WTC11 (cell line): Measurements from ENCODE around the gene ANO7. TPM values are rescaled to one million over a fixed set of nuclear protein-coding genes. Genes with fewer than 3 reads are reported as not detected.
A peak's percentile ranks its signal among the peaks of the same experiment; 100 is the strongest.

ENCODE experiments used
- ATAC-seq: fragments of 200-7000 bp; cut with Tn5 transposase; 2 replicates; pipeline ENCODE4 v1.10.0; 2021; ENCODE audit warnings: mild to moderate bottlenecking, moderate library complexity
- CTCF ChIA-PET: fragments of 300-600 bp; sonication (Branson Sonifier 250); formaldehyde crosslinking; loops from one replicate; lab custom pipeline; 2021; ENCODE audit warnings: antibody characterized with exemption; lab: Charles Lee
- POLR2A ChIA-PET: fragments of 350-600 bp; sonication (Branson Sonifier 250); formaldehyde crosslinking; loops from one replicate; lab custom pipeline; 2021; ENCODE audit warnings: antibody characterized with exemption; lab: Charles Lee
- DNase-seq: peaks from one replicate; pipeline ENCODE4 v3.0.0; 2021; ENCODE audit warnings: low spot score
- H3K27ac Mint-ChIP-seq: 2 replicates; pipeline ENCODE4 v1.8.0; 2021; ENCODE audit warnings: mixed read lengths
- H3K27me3 Mint-ChIP-seq: 2 replicates; pipeline ENCODE4 v1.8.0; 2021; ENCODE audit warnings: low read depth, mild to moderate bottlenecking, moderate library complexity, mixed read lengths
- H3K36me3 Mint-ChIP-seq: 2 replicates; pipeline ENCODE4 v1.8.0; 2021; ENCODE audit warnings: mixed read lengths
- H3K4me1 Mint-ChIP-seq: 2 replicates; pipeline ENCODE4 v1.8.0; 2022; ENCODE audit warnings: mixed read lengths
- H3K4me3 Mint-ChIP-seq: 2 replicates; pipeline ENCODE4 v1.8.0; 2021; ENCODE audit warnings: mild to moderate bottlenecking, moderate library complexity, mixed read lengths
- H3K9me3 Mint-ChIP-seq: 2 replicates; pipeline ENCODE4 v1.8.0; 2021; ENCODE audit warnings: mixed read lengths
- CREM ChIP-seq: sonication (generic); formaldehyde crosslinking; IDR thresholded peaks from 2 replicates; pipeline ENCODE4 v1.8.1; 2022; ENCODE audit warnings: mild to moderate bottlenecking, missing genetic modification reagents, moderate library complexity
- GABPB1 ChIP-seq: sonication (generic); formaldehyde crosslinking; IDR thresholded peaks from 2 replicates; pipeline ENCODE4 v1.8.1; 2023; ENCODE audit warnings: mild to moderate bottlenecking, missing genetic modification reagents
- GTF2I ChIP-seq: fragments of 250-450 bp; sonication (Bioruptor Pico); conservative IDR thresholded peaks from 2 replicates; pipeline ENCODE4 v1.4.0; 2021; ENCODE audit warnings: mild to moderate bottlenecking
- KAT7 ChIP-seq: sonication (generic); formaldehyde crosslinking; IDR thresholded peaks from 2 replicates; pipeline ENCODE4 v1.8.1; 2023; ENCODE audit warnings: missing genetic modification reagents, mild to moderate bottlenecking, borderline replicate concordance
- MXD4 ChIP-seq: fragments of 250-450 bp; sonication (Bioruptor Pico); IDR thresholded peaks from 2 replicates; pipeline ENCODE4 v1.8.0; 2021; ENCODE audit warnings: mild to moderate bottlenecking, moderate library complexity, borderline replicate concordance
- NR3C1 ChIP-seq: sonication (generic); formaldehyde crosslinking; conservative IDR thresholded peaks from 2 replicates; pipeline ENCODE4 v1.8.1; 2023; ENCODE audit warnings: low read depth, mild to moderate bottlenecking, missing genetic modification reagents
- SP1 ChIP-seq: sonication (generic); formaldehyde crosslinking; conservative IDR thresholded peaks from 2 replicates; pipeline ENCODE4 v1.8.1; 2022; ENCODE audit warnings: missing genetic modification reagents
- ZNF317 ChIP-seq: sonication (generic); formaldehyde crosslinking; IDR thresholded peaks from 2 replicates; pipeline ENCODE4 v1.8.1; 2023; ENCODE audit warnings: low read depth, mild to moderate bottlenecking, moderate library complexity, missing genetic modification reagents, borderline replicate concordance
- ZNF396 ChIP-seq: fragments of 250-450 bp; sonication (Bioruptor Pico); IDR thresholded peaks from 2 replicates; pipeline ENCODE4 v1.8.0; 2021; ENCODE audit warnings: mild to moderate bottlenecking, moderate library complexity, borderline replicate concordance
- ZNF423 ChIP-seq: fragments of 250-450 bp; sonication (Bioruptor Pico); IDR thresholded peaks from 2 replicates; pipeline ENCODE4 v2.1.2; 2022; ENCODE audit warnings: mild to moderate bottlenecking, moderate library complexity
- total RNA-seq: library from RNA; stranded (reverse); gene quantifications from 3 replicates; pipeline ENCODE4 v1.2.3, GENCODE V29; 2021
- TF ChIP-seq, protein P1 (sequence below): sonication (generic); formaldehyde crosslinking; IDR thresholded peaks from 2 replicates; pipeline ENCODE4 v1.8.1; 2023; ENCODE audit warnings: mild to moderate bottlenecking, moderate library complexity, missing genetic modification reagents
- TF ChIP-seq, protein P2 (sequence below): sonication (generic); formaldehyde crosslinking; IDR thresholded peaks from 2 replicates; pipeline ENCODE4 v1.8.1; 2023; ENCODE audit warnings: mild to moderate bottlenecking, missing genetic modification reagents, borderline replicate concordance
- TF ChIP-seq, protein P3 (sequence below): sonication (generic); formaldehyde crosslinking; IDR thresholded peaks from 2 replicates; pipeline ENCODE4 v1.8.0; 2022; ENCODE audit warnings: mild to moderate bottlenecking, missing genetic modification reagents
- TF ChIP-seq, protein P4 (sequence below): fragments of 250-450 bp; sonication (Bioruptor Pico); IDR thresholded peaks from 2 replicates; pipeline ENCODE4 v1.9.0; 2021; ENCODE audit warnings: mild to moderate bottlenecking
- TF ChIP-seq, protein P5 (sequence below): sonication (generic); formaldehyde crosslinking; IDR thresholded peaks from 2 replicates; pipeline ENCODE4 v1.8.0; 2023; ENCODE audit warnings: missing genetic modification reagents
- TF ChIP-seq, protein P6 (sequence below): sonication (generic); formaldehyde crosslinking; IDR thresholded peaks from 2 replicates; pipeline ENCODE4 v1.8.1; 2023; ENCODE audit warnings: mild to moderate bottlenecking, missing genetic modification reagents, moderate library complexity
- TF ChIP-seq, protein P7 (sequence below): sonication (generic); formaldehyde crosslinking; IDR thresholded peaks from 2 replicates; pipeline ENCODE4 v1.8.1; 2022; ENCODE audit warnings: mild to moderate bottlenecking, moderate library complexity, missing genetic modification reagents

ANO7 gene
- total RNA-seq, 1 experiment from 2014 or later = 8.0 TPM

DNA sequence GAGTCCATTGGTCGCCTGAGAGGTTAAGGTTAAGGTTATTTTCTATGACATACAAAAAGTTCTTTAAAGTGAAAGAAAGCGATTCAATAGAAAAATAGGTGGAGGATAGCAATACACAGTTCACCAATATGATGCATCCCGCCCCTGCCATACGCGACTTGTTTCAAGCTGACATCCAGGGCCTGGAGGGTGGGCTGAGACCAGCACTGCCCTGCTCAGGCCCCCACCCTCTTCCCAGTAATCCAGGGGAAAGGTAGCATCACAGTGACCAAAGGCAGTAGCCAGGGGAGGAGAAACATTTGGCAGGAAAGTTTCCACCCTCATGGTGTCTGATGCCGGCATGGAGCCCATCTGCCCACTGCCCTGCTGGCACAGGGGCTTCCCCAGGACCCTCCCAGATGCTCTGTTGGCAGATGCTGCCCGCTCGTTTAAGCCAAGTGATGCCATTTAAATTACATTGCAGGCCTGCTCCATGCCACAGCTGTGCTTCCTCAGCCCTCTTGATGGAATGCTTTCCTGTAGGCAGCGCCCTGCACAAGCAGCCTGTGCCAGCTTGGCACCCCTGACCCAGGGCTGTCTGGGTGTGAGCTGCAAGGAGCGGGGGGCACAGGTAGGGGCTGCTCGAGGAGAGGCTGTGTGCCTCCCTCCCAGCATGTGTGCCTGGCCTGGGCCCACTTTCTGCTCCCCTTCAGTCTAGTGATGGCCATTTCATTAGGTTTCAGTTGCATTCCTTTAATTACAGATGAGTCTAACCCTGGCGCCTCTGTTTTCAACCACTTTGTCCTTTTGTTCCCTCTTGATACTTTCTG, 10.7 kb upstream of the ANO7 start:
- Mint-ChIP-seq H3K9me3 (no peaks in the 10 kb centered on the region), H3K27ac (no peak overlapping the region), H3K4me3 (no peak overlapping the region), H3K36me3 (peaks cover 12% of the 10 kb centered on the region), H3K4me1 (0 out of 2 replicates have a peak, but pooled peaks cover 5% of the 10 kb centered on the region), H3K27me3 (no peaks in the 10 kb centered on the region)
- DNase-seq (no peak), ATAC-seq (no peak)
- POLR2A ChIA-PET = no interaction called here
- CTCF ChIA-PET = no interaction called here
- TF ChIP-seq, protein P1, sequence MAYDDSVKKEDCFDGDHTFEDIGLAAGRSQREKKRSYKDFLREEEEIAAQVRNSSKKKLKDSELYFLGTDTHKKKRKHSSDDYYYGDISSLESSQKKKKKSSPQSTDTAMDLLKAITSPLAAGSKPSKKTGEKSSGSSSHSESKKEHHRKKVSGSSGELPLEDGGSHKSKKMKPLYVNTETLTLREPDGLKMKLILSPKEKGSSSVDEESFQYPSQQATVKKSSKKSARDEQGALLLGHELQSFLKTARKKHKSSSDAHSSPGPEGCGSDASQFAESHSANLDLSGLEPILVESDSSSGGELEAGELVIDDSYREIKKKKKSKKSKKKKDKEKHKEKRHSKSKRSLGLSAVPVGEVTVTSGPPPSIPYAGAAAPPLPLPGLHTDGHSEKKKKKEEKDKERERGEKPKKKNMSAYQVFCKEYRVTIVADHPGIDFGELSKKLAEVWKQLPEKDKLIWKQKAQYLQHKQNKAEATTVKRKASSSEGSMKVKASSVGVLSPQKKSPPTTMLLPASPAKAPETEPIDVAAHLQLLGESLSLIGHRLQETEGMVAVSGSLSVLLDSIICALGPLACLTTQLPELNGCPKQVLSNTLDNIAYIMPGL (CRISPR knock-in tag) = no peak
- TF ChIP-seq, protein P2, sequence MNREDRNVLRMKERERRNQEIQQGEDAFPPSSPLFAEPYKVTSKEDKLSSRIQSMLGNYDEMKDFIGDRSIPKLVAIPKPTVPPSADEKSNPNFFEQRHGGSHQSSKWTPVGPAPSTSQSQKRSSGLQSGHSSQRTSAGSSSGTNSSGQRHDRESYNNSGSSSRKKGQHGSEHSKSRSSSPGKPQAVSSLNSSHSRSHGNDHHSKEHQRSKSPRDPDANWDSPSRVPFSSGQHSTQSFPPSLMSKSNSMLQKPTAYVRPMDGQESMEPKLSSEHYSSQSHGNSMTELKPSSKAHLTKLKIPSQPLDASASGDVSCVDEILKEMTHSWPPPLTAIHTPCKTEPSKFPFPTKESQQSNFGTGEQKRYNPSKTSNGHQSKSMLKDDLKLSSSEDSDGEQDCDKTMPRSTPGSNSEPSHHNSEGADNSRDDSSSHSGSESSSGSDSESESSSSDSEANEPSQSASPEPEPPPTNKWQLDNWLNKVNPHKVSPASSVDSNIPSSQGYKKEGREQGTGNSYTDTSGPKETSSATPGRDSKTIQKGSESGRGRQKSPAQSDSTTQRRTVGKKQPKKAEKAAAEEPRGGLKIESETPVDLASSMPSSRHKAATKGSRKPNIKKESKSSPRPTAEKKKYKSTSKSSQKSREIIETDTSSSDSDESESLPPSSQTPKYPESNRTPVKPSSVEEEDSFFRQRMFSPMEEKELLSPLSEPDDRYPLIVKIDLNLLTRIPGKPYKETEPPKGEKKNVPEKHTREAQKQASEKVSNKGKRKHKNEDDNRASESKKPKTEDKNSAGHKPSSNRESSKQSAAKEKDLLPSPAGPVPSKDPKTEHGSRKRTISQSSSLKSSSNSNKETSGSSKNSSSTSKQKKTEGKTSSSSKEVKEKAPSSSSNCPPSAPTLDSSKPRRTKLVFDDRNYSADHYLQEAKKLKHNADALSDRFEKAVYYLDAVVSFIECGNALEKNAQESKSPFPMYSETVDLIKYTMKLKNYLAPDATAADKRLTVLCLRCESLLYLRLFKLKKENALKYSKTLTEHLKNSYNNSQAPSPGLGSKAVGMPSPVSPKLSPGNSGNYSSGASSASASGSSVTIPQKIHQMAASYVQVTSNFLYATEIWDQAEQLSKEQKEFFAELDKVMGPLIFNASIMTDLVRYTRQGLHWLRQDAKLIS (CRISPR knock-in tag) = no peak
- TF ChIP-seq, protein P3, sequence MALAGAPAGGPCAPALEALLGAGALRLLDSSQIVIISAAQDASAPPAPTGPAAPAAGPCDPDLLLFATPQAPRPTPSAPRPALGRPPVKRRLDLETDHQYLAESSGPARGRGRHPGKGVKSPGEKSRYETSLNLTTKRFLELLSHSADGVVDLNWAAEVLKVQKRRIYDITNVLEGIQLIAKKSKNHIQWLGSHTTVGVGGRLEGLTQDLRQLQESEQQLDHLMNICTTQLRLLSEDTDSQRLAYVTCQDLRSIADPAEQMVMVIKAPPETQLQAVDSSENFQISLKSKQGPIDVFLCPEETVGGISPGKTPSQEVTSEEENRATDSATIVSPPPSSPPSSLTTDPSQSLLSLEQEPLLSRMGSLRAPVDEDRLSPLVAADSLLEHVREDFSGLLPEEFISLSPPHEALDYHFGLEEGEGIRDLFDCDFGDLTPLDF = no peak
- TF ChIP-seq KAT7 = no peak
- TF ChIP-seq, protein P4, sequence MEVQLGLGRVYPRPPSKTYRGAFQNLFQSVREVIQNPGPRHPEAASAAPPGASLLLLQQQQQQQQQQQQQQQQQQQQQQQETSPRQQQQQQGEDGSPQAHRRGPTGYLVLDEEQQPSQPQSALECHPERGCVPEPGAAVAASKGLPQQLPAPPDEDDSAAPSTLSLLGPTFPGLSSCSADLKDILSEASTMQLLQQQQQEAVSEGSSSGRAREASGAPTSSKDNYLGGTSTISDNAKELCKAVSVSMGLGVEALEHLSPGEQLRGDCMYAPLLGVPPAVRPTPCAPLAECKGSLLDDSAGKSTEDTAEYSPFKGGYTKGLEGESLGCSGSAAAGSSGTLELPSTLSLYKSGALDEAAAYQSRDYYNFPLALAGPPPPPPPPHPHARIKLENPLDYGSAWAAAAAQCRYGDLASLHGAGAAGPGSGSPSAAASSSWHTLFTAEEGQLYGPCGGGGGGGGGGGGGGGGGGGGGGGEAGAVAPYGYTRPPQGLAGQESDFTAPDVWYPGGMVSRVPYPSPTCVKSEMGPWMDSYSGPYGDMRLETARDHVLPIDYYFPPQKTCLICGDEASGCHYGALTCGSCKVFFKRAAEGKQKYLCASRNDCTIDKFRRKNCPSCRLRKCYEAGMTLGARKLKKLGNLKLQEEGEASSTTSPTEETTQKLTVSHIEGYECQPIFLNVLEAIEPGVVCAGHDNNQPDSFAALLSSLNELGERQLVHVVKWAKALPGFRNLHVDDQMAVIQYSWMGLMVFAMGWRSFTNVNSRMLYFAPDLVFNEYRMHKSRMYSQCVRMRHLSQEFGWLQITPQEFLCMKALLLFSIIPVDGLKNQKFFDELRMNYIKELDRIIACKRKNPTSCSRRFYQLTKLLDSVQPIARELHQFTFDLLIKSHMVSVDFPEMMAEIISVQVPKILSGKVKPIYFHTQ (CRISPR knock-in tag) = no peak
- TF ChIP-seq GABPB1 (CRISPR knock-in tag) = no peak
- TF ChIP-seq, protein P5, sequence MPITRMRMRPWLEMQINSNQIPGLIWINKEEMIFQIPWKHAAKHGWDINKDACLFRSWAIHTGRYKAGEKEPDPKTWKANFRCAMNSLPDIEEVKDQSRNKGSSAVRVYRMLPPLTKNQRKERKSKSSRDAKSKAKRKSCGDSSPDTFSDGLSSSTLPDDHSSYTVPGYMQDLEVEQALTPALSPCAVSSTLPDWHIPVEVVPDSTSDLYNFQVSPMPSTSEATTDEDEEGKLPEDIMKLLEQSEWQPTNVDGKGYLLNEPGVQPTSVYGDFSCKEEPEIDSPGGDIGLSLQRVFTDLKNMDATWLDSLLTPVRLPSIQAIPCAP (CRISPR knock-in tag) = no peak
- TF ChIP-seq, protein P6, sequence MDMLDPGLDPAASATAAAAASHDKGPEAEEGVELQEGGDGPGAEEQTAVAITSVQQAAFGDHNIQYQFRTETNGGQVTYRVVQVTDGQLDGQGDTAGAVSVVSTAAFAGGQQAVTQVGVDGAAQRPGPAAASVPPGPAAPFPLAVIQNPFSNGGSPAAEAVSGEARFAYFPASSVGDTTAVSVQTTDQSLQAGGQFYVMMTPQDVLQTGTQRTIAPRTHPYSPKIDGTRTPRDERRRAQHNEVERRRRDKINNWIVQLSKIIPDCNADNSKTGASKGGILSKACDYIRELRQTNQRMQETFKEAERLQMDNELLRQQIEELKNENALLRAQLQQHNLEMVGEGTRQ = no peak
- TF ChIP-seq NR3C1 (CRISPR knock-in tag) = no peak
- no peak for TF ChIP-seq SP1 (CRISPR knock-in tag)

DNA sequence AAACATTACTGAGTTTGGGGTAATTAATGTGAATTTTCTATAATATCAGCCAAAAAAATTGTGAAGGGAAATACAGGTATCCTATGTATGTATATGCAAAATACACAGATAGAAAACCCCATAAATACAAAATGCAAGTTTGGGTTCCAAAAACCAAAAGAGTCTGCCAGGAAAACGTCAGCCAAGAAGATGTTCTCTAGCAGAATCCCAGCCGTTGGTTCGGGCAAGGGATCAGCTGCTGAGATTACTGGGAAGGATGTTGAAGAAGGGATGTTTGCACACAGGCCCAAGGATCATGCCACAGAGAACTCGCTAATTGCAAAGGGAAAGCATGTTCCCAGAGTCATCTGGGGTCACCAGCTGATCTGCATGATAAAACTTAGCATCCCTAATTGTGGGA, 9.5 kb upstream of the ANO7 start:
- H3K4me3 Mint-ChIP-seq = no peak overlapping the region
- ChIA-PET CTCF (interaction anchor here (0.7 kb wide), 1 partner anchor 464 kb away, joined by 3 read pairs; no protein-coding TSS in a partner anchor), POLR2A (no interaction called here)
- TF ChIP-seq CREM (no peak), MXD4 (no peak), ZNF423 (no peak), GTF2I (CRISPR knock-in tag) (no peak), ZNF317 (no peak), ZNF396 (no peak)
- TF ChIP-seq, protein P1 (CRISPR knock-in tag) = no peak
- TF ChIP-seq, protein P3 = no peak
- TF ChIP-seq, protein P7, sequence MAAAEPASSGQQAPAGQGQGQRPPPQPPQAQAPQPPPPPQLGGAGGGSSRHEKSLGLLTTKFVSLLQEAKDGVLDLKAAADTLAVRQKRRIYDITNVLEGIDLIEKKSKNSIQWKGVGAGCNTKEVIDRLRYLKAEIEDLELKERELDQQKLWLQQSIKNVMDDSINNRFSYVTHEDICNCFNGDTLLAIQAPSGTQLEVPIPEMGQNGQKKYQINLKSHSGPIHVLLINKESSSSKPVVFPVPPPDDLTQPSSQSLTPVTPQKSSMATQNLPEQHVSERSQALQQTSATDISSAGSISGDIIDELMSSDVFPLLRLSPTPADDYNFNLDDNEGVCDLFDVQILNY (CRISPR knock-in tag) = no peak

More for the DNA sequence above, 9.5 kb upstream of the ANO7 start:
- peak overlapping the region; percentile 5; the same call in 1 of the 2 replicates for H3K27ac Mint-ChIP-seq
- no peaks in the 10 kb centered on the region for H3K27me3 Mint-ChIP-seq
- no peaks in the 10 kb centered on the region for H3K9me3 Mint-ChIP-seq
- no peak for ATAC-seq
- H3K4me1 Mint-ChIP-seq = 0 out of 2 replicates have a peak, but pooled peaks cover 5% of the 10 kb centered on the region
- DNase-seq = no peak
- H3K36me3 Mint-ChIP-seq = peaks cover 5% of the 10 kb centered on the region
